CD4-positive, alpha-beta T cell treated with Interleukin-1 beta for 1 hour (primary cell): ENCODE measurements around the gene BANP.
"Not testable (repeated sequence)": the region's sequence is repeated elsewhere in the genome, so short reads cannot be mapped to it uniquely, and the experiment has no call there.

Experiments
- DNase-seq, 2 donors: peaks; one replicate each; pipeline ENCODE4 v3.0.0-alpha.2; 2020 to 2022

The BANP gene

GRCh38 chr16:88067530-88068411 is 116.5 kb downstream of the BANP start:
- DNase-seq = no peak

DNA sequence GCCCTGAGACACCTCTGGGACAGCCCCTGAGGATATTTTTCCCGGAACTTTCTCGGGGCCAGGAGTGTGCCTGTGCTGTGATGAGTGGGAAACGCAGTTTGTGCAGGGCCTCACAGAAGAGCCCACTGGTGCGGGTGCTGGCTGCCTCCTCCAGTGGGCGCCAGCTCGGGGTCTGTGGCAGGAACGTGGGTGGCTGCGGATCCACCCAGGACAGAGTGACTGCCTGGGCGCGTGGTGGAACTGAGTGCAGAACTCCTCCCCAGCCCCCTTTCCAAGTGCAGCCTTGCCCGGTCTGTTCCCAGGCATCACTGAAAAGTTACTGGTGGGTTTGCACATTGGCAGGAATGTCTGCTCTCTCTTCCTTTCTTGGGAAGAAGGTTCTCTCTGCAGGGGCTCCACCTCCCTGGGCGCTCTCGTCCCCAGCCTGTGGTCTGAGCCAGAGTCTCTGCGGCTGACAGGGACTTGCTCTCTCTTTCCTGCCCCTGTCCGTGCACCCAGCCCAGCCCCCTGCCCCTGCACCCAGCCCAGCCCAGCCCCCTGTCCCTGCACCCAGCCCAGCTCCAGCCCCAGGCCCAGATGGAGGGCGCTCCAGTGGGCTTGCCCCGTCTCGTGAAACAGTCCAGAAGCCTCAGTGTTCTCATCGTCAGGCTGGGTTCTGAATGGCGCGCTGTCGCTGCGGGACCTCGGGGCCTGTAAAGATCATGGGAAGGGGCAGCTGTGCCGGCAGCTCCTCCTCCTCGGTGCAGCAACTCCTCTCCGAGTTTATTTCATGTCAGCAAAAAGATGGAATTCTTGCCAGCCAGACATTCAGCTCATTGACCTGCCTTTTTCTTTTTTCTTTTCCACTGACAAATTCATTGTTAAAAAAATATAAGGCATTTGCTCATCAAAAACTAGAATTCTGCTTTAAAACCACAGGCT is 117.5 kb downstream of the BANP start:
- DNase-seq = no peak

- DNase-seq = peak in 1 of 2 donors; percentile 88
These were observed 118.3 kb downstream of the BANP start for GRCh38 chr16:88069397-88070168.

GRCh38 chr16:88070341-88070740 is 119.1 kb downstream of the BANP start:
- DNase-seq = no peak

GRCh38 chr16:88070989-88071625 is 119.9 kb downstream of the BANP start:
- DNase-seq = no peak

- DNase-seq = no peak
These were observed 120.7 kb downstream of the BANP start for GRCh38 chr16:88071908-88072307.

DNA sequence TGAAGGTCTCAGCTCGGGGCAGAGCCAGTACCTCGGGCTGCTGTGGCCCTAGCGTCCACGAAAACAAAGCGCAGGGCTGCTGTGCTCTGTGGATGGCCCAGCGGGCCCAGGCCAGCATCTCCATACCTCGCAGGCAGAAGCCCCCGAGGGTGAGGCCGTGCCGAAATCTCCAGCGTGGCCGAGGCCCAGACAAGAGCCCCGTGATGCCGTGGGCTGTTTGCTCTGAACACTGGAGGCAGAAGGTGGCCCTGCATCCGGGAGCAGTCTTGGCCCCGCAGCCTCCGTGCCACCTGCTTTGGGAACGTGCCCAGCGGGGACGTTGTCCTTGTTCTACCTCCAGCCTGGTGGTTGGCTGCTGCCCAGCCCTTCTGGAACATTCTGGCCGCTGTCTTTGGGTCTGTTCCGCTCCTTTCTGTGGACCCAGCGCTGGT is 121.4 kb downstream of the BANP start:
- DNase-seq = no peak

DNA sequence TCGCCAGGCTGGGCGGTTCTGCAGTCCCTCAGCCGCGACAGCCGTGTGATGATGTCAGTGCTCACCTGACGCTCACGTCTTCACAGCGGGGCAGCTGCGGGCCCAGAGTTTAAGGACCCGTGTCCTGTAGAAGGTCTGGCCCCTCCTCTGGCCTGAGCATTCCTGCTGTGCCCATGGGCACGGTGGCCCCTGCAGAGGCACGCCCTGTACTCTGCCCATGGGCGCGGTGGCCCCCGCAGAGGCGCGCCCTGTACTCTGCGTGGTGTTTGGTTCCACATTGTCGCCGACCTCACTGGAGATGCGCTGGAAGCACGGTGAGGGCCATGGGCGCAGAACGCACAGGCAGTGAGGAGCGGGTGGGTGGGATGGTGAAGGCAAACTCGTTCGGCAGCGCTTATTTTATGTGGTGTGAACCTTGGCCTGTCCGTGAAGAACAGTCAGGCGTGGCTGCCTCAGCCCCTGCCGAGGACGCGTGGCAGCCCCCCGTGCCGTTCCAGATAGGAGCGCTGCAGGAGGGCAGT is 122.0 kb downstream of the BANP start:
- DNase-seq = no peak

DNA sequence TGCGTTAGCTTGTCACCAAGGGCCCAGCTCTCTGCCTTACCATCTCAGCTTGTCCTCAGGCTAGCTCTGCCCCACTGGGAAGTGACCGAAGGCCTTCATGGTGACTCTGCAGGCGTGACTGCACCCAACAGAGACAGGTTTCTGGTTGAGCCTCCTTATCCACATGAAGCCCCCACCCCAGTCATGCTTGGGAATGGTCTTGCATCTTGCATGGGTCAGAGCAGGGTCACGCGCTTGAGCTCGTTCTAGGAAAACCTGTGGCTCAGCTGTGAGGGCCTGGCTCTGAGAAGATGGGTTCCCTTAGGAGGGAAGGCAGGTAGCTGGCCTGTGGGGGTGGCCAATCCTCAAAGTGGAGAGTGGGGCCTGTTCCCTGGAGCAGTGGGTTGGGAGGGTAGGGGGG is 122.8 kb downstream of the BANP start:
- no peak for DNase-seq

- DNase-seq = no peak
These were observed 125.1 kb downstream of the BANP start for GRCh38 chr16:88076211-88076931.

- not testable (repeated sequence) for DNase-seq
These were observed 125.7 kb downstream of the BANP start for GRCh38 chr16:88076932-88077320.

DNA sequence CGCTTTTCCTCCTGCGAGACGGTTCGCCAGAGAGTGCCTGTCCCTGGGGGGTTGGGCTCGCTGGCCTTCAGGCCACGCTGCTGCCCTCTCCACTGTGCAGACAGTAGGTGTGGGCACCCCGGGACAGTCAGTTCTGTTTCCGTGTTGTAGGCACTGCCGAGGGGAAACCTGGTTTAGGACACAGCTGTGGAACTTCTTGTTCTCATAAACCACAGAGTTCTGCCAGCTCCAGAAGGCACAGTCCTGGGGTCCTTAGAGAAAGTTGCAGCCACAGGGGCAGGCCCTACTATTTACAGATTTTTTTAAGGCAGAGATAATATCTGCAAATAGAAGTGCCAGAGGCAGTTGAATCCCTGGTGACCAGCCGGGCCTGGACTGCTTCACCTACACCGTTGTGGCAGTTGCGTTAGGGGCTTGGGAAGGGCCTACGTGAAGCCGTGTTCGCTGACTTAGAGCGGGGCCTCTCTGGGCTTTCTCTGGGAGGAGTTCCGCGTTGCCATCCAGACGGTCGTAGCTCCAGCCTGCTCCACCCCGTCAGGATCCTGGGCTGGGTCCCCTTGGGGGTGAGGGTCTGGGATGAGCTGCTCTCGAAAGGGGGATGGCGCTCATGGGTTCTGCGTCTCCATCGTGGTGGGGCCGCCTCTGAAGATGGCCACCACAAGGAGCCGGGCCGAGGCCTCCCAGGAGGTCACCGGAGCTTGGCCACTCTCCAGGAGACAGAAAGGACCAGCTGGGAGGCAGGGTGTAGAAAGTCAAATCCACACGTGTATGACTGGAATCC is 126.3 kb downstream of the BANP start:
- DNase-seq = no peak

- DNase-seq = no peak
These were observed 127.0 kb downstream of the BANP start for GRCh38 chr16:88078111-88078775.

GRCh38 chr16:88083582-88083981 is 132.3 kb downstream of the BANP start:
- no peak for DNase-seq

DNA sequence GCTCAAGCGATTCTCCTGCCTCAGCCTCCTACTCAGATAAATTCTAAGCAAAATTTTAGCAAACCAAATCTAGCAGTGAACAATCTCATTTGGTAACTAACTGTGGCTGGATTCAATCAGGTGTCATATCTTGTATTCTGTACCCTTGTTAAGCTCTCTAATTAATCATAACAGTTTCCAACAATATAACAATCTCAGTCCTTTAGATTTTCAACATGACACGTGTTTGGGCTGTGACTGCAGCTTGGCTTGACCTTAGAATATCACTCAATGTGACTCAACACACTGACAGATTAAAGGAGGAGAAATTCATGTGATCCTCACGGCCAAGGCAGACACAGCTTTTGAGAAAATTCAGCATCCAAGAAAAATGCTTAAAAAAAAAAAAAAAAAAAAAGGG is 133.6 kb downstream of the BANP start:
- DNase-seq = no peak

DNA sequence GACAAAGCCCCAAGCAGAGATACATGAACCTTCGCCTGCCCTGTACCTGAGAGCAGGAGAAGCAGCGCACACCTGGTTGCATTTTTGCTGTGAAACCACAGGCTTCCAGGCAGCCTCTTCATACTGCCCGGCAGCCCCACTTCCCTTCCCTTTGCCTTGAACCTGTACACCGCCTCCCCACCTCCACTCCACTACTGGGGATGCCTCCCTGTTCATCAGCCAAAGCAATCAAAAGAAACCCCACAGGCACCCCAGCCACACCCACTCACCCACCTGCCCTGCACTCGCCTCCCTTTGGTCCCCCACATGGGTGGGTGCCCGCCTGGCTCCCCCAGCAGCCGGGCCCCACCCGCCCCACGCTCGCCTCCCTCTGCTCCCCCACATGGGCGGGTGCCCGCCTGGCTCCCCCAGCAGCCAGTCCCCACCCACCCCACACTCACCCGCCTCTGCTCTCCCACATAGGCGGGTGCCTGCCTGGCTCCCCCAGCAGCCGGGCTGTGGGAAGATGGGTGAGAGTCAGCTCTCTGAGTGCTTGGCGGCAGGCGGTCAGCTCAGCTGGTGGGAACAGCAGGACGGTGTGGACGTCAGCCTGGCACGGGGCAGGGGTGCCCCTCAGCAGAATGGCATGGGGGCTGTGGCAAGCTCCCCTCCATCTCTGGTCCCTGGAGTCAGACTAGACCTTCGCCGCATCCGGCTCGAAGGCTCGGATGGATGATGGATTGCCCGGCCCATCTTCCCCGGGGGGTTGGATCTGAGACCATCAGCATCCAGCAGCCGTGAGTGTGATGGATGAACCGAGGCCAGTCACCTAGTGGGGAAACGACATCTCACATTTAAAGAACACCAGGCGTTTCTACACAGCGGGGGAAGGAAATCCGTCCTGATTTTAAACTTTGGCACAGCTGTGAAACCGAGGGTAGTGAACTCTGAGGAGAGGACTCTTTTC is 135.6 kb downstream of the BANP start:
- DNase-seq = no peak

DNA sequence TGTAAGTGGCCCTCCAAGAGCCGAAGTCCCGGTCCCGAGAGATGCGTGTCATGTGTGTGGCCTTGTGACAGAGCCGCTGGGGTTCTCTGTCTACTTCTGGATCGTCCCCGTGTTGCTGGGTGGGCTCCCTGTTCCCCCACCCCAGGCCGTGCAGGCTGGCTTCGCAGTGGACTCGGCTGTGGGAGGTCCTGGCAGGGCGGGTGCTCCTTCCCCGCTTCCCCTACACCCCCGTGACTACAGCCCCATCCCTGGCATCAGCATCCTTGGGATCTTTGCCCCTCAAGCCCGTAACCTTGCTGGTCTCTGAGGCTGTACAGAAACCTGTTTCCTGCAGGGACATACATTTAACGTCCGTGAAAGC is 136.3 kb downstream of the BANP start:
- DNase-seq = no peak

DNA sequence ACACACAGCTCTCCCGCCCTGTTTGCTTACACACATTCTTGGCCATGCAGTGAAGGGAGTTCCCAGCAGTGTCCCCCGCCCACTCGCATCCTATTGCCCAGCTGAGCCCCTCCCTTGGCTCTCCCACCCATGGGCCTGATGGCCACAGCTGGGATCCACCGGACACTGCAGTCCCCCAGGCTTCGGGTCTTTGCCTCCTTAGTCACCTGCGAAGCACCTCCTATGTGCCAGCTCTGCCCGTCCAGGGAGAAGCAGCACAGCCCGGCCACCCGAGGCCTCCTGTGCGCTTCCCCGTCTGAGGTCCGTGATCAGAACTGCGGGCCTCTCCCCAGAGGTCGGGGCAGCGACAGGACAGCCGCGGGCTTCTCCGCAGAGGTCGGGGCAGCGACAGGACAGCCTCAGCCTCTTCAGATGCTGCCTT is 136.9 kb downstream of the BANP start:
- no peak for DNase-seq

DNA sequence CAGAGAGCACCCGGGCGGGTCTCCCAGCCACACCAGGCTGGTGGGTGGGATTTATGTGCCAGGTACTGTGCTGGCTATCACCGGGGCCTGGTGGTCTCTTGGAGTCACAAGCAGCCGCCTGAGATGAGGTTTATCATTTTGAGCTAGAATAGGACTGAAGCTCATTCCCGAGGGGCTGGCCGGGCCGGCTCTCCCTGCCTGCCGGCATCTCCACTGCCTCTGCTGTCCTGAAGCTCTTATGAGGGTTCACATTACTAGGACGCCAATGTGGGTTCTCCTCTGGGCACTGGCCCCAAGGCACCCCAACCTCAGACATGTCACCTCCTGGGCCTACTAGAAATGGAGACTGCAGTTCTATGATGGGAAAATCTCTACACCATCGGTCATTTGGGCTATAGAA is 137.4 kb downstream of the BANP start:
- DNase-seq = not testable (repeated sequence)
